Left colon (tissue), 2 donors: Measurements from ENCODE around the gene SEMA3A. TPM values are rescaled to one million over a fixed set of nuclear protein-coding genes. Genes with fewer than 3 reads are reported as not detected.

Experiments
- ATAC-seq: fragments of 200-7000 bp; cut with Tn5 transposase; one replicate; pipeline ENCODE4 v1.9.1; 2020; ENCODE audit warnings: mild to moderate bottlenecking, moderate library complexity
- DNase-seq, 2 donors: peaks; one replicate each; pipeline ENCODE4 v3.0.0-alpha.2; 2020
- intact Hi-C, 2 donors: fragments of 100-400 bp; cut with DNase I in 1 of 2; cut with micrococcal nuclease in 1 of 2; formaldehyde crosslinking; loops; one replicate each; pipeline versions ENCODE4 v1.11.2 to v1.14.0; 2022; cut with DNase I, micrococcal nuclease
- total RNA-seq, 2 donors: library from RNA; stranded (reverse); fragmentation: NEBNext Ultra II Directional; extraction: Animal tissue kit (Norgen Biotek cat#: 25700); gene quantifications; one replicate each; pipeline ENCODE4 v1.2.1, GENCODE V29; 2021
- donor health status: DM: no; HTN: no; CAD: no.
- donor health status: DM: yes; HTN: yes; CAD: no.

Gene SEMA3A
- total RNA-seq, 2 donors from 2014 or later: 3.4 to 12.6 TPM

GRCh38 chr7:83921271-83921940 is 273.2 kb downstream of the SEMA3A start:
- intact Hi-C loops: no loop called here
- ATAC-seq: no peak
- no peak for DNase-seq

- intact Hi-C loops: no loop called here
- DNase-seq: no peak
- ATAC-seq: no peak
Measured at GRCh38 chr7:83918142-83918541, 276.4 kb downstream of the SEMA3A start.

- intact Hi-C loops: no loop called here
- DNase-seq: no peak
- ATAC-seq: no peak
Measured at GRCh38 chr7:83913174-83913573, 281.4 kb downstream of the SEMA3A start.

- no peak for DNase-seq
- ATAC-seq: no peak
- intact Hi-C loops: no loop called here
Measured at GRCh38 chr7:83908526-83908925, 286.1 kb downstream of the SEMA3A start.
